HG02852 (cell line): ENCODE measurements around the gene CCDC7.
"Not testable (repeated sequence)": the region's sequence is repeated elsewhere in the genome, so short reads cannot be mapped to it uniquely, and the experiment has no call there.

Experiments used
- ATAC-seq: cut with Tn5 transposase; IDR thresholded peaks from one replicate; pipeline ENCODE4 v1.9.1; 2021; ENCODE audit warnings: mild to moderate bottlenecking, moderate library complexity; ENCODE audit not compliant: unreplicated experiment

Gene CCDC7

DNA sequence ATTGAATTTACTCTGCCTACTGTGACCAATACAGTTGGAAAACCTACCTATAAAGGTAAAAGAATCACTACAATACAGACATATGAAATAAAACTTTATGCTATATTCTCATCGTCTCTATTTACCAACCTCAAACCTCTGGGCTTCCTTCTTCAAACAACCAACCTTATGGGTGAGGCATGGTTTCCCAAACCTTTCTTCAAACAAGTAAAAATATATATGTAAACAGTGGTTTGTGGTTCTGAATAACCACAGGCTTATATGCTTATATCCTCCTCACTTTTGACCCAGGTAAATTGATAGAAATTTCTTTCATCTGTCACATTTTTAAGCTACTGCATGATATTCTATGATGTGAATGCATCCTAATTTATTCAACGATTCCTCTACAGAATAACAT, 408.5 kb downstream of the CCDC7 start:
- ATAC-seq: no peak

DNA sequence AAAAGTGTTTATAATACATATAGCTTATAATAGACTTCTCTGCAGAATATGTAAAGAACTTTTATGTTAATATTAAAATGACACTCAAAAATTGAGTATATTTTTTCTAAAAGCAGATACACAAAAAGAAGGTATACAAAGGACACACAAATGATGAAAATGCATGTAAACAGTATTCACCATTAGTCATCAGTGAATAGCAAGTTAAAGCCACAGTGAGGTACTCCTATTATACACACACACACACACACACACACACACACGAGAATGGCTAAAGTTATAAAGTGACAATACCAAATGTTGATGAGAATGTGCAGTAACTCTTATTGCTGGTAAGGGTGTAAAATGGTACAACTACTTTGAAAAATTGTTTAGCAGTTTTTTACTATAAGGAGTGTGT, 419.2 kb downstream of the CCDC7 start:
- no peak for ATAC-seq

DNA sequence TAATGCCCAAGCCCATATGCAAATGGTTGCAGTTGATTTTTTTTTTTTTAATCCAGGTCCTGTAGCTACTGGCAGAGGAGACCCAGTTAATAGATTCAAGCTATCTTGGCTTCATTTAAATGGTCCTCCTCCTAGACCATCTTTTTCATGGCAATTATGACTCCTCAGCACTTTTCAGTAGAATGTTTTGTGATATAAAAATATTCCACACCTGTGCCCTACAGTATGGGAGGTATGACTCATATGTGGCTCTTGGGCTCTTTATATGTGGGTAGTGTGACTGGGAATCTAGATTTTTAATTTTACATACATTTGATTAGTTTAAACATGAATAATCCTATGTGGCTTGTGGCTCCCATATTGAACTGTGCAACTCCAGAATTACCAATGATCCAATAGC, 432.0 kb downstream of the CCDC7 start:
- ATAC-seq: no peak

DNA sequence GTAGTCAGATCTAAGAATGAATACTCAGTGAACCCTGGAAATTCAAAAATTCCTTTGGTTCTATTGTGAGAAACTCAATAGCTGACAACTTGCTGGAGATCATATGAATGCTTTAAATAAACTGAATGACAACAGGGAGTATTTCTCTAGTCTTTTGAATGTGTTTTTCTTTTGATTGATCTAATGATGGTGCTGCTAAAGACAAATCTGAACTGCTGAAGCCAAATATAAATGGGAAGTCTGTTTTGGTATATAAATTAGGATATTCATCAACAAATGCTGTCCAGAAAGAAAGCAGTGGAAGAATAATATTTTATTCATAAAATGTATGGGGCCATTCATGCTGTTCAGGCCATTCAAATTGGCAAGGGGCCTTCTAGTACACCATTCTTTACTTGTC, 432.7 kb downstream of the CCDC7 start:
- ATAC-seq: no peak

DNA sequence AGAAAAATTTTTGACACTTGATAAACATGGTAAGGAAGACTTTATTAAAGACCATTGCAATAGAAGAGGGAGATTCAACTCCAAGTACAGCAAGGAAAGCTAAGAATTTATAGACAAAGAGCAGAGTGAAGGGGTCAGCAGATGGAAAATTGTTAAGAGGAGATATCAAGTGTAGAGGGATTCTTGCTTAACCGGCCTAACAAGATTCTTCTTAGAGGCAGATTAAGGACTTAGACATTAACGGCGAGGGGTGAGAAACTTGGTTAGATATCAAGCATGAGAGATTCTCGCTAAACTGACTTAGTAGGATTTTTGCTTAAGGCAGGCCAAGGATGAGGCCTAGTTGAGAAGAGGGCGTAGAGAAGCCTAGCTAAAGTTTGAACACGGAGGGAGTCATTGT, 436.1 kb downstream of the CCDC7 start:
- ATAC-seq: no peak

DNA sequence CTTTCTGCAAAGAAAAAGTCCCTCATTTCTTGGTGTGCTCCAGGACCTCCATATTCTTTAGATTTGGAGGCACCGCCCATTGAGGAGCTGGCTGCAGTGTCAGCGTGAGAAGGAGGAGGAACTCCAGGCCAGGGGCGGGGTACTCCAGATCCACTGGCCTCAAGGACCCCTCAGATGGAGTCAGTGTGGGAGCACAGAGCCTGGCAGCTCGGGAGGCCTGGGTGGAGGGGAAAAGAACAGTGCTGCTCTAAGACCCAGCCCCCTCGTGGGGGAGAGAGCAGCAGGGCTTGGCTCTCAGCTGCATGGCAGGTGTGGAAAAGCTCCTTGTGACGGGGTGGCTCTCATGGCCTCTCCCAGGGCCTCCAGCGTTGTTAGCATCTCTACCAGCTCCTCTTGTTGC, 441.5 kb downstream of the CCDC7 start:
- no peak for ATAC-seq

DNA sequence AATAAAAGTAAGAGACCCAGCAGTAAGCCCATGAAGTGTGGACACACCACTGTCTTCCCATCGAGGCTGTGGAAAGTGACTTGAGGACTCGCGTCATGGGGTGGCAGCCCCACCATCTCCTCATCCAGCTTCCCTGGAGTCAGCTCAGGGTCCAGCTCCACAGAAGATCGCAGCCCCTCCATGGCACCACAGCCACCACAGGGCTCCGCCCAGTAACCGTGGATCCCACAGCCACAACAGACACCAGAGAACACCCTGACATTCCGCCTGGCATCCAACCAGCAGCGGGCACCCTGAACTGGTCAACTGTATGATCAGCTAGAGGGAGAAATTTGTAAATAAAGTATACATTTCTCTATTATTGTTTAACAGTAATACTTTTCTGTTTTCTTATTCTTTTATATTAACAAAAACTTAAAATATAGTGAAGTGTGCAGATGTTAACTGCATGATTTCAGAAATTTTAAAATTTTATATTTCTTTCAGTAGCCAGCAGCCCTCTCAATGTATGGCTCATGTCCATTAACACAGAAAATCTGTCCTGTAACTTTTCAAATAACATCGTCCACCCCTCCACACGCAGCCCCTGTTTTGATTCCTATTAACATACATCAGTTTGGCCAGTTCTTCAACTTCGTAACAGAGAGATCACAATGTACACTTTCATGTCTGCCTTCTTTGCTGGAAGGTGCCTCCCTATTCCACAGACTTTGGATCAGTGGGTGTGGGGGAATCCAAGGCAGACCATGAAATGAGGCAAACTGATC, 442.4 kb downstream of the CCDC7 start:
- ATAC-seq: no peak

DNA sequence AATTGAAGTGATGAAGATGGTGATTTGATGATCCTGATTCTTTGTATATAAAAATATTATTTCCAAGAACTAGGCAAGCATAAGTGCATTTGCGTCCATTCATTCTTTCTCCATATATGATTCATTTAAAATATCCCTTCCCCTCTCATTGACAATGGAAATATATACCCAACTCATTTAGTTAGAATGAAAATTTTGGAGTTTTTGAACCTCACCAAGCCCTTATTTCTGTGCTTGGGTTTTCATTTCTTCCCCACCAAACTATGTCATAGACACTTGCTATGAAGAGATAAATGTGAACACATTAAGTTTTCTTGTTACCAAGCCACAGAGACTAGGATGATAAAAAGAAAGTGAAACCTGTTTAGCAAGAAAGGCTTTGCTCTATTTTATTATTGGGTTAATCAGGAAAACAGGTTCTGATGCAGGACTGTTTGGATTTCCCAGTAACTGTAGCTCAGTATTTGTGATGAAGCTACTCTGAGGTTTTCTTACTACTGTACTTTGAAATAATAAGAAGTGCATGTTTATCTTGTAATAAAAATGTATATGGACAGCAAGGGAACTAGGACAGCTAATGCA, 443.8 kb downstream of the CCDC7 start:
- ATAC-seq: no peak

DNA sequence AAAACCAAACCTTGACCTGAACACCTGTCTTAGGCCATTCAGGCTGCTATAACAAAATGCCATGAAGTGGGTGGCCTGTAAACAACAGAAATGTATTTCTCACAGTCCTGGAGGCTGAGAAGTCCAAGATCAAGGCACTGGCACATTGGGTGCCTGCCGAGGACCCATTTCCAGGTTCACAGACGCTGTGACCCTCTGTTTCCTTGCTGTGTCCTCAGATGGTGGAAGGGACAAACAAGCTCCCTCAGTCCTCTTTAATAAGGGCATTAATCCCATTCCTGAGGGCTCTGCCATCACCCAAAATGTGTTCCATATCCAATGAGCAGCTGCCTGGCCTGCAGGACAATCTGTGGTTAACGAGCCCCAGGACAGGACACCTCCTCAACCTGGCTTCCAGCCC, 444.5 kb downstream of the CCDC7 start:
- no peak for ATAC-seq

DNA sequence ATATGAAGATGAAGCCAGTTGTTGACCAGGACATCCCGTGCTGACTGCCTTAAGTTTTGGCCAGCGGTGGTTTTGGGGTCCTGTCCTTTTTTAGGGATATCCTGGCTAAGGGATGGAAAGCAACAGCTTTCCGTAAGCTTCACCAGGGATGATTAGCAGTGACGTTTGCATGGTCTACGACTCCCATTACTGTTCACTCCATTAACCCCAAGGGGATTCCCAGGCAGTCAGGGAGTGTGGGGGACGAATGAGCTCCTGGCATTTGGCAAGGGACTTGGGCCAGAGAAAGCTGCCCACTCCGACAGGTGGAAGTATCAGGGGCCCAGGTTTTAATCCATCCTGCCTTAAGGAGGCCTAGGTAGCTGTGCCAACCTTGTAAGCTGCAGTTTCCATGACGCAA, 445.3 kb downstream of the CCDC7 start:
- no peak for ATAC-seq

DNA sequence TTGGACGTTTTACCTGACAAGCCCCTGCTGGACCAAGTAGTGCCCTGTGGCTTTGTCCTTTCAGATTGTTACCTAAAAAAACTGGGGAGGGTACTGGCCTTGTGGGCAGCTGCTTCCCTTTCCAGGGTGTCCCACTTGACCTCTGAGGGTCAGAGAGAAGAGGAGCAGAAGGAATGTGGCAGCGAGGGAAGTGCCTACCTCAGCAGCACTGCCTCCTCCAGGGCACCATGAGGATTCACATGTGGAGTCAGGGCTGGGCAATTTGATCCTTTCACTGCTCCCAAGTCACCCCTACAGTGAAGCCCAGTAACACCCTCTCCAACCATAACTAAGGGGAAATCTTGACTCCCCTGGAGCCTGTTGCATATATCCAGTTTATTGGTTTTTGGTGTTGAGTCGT, 447.5 kb downstream of the CCDC7 start:
- no peak for ATAC-seq

DNA sequence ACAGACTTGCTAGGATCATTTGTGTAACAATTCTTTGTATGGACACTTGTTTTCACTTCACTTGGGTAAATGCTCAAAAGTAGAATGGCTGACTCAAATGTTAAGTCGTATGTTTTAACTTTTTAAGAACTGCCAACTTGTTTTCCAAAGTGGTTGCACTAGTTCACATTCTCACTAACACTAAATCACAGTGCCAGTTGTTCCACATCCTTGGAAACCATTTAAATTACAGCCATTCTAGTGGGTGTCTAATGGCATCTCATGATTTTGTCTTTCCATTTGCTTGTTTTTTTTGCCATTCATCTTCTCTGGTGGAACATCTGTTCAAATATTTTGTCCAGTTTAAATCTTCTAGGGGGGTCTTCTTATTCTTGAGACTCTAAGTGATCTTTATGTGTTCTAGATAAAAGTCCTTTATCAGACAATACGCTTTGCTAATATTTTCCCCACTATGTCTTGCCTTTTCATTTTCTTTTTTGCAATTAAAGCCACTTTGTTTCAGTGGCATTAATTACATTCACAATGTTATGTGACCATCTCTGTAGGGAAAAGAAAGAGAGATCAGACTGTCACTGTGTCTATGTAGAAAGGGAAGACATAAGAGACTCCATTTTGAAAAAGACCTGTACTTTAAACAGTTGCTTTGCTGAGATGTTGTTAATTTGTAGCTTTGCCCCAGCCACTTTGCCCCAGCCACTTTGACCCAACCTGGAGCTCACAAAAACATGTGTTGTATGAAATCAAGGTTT, 448.1 kb downstream of the CCDC7 start:
- ATAC-seq: no peak

DNA sequence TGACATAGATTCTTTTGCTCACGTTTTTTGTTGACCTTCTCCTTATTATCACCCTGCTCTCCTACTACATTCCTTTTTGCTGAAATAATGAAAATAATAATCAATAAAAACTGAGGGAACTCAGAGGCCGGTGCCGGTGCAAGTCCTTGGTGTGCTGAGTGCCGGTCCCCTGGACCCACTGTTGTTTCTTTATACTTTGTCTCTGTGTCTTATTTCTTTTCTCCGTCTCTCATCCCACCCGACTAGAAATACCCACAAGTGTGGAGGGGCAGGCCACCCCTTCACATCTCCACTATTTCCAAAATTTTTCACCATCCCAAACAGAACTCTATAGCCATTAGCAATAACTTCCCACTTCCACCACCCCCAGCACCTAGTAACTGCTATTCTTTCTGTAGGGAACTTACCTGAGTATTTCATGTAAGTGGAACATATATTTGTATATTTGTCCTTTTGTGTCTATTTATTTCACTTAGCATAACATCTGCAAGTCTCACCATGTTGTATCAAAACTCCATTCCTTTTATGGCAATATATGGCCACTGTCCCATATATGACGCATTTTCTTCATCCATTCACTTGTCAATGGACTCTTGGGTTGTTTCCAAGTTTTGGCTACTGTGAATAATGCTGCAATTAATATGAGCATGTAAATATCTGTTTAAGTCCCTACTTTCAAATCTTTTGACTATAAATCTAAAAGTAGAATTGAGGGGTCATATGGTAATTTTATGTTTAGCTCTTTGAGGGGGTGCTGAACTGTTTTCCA, 449.4 kb downstream of the CCDC7 start:
- not testable (repeated sequence) for ATAC-seq

DNA sequence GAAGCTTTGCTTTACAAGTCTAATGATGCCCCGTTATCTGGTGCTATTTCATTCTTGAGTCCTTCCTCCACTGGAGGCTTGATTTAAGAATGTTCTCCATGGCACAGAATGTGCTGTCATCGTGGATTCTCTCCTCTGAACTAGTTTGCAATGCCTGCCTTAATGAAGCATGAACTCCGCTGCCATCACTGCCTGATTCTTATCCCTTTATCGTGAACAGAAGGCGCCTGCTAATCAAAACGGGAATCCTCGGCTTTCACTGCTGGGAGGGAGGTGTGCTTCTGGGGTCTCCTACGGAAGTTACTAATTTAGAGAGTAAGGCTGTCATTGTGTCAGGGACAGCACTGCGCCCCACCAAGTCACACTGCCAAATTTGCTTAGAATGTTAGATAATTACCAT, 455.9 kb downstream of the CCDC7 start:
- no peak for ATAC-seq

DNA sequence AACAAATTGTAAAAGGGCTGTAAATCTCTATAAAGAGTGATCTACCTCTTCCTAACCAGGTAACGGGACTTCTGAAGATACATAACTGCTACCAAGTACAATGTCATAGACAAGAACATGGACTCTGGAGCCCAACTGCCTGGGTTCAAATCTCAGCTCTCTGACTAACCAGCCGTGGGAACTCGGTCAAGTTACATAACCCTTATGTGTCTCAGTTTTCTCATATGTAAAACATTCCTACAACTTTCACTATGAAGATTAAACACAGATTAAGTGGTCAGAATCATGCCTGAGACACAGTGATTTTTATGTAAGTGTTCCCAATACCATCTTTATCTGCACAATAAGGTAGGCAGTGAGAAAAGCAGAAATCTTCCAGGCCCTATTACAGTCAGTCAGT, 459.5 kb downstream of the CCDC7 start:
- ATAC-seq: no peak

DNA sequence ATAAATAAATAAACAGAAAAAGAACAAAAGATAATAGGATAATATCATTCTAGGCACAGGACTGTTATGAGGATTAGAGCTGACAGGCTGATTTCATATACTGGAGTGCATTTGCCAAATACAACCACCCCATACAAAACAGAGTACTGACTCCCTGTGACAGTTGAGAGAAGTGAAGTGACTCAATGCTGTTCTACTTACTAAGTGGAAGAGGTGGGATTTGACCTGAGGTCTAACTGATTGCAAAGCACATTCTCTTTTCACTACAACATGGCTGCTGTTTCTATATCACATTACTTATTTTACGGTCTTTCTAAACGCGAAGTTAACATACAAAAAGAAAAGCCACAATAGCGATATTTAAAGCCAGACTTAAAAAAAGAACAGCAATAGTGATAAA, 460.7 kb downstream of the CCDC7 start:
- no peak for ATAC-seq

DNA sequence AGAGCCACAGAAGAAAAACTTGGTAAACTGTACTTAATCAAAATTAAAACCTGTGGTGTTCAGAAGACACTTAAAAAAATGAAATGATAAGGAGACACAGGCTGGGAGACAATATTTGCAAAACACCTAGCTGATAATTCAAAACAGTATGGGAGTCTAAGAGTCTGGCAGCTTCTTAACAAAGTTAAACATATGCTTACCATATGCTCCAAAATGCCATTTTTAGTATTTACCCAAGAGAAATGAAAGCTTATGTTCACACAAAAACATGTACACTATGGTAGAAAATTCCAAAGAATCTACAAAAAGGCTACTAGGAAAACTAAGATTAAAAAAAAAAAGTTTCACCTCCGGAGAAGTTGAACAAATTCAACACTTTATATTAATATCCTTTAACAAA, 463.5 kb downstream of the CCDC7 start:
- ATAC-seq: no peak

DNA sequence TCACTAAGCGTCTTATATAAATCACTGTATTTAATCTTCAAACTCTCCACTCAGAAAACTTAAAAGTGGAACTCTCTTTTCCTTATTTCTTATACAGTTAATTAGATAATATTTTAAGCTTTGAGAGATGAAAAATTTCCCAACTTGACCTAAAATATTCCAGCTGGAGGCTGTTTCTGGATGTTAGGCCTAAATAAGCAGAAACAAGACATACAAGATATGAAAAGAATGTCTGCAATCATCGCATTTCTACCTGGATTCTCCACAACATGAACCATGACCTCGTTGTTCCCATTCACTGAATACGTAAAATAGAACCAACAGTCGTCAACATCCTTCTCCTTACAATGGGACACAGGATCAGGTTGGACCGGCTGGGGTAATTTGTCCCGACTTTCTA, 464.0 kb downstream of the CCDC7 start:
- not testable (repeated sequence) for ATAC-seq

DNA sequence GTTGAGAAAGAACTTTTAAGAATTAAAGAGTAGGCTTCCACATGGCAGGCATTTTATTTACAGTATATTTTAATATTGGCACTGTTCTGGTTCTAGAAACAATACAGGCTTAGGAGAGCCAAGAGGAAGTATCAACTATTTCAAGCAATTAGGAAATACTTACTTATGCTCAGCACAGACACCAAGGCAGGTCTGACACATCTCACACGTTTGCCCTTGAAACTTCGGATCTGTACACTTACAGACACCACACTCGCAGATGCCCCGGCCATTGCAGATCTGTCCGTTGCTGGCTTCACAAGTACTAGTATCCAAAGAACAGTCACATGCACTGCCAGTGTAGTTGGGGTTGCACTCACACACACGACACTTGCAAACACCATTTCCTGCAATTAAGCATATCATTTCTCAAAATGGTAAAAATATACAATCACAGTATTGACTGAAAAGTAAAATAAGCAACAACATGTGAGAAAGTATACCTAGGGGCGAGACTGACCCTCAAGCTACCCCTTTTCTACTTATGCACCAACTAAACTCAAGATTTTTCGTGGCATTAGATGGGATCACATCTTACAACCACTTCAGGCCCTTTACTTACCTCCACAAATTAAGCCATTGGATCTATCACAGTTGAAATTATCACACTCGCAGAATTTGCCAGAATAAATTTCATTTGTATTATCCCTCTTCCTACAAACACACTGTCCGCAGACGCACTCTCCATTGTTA, 465.5 kb downstream of the CCDC7 start:
- ATAC-seq: no peak

DNA sequence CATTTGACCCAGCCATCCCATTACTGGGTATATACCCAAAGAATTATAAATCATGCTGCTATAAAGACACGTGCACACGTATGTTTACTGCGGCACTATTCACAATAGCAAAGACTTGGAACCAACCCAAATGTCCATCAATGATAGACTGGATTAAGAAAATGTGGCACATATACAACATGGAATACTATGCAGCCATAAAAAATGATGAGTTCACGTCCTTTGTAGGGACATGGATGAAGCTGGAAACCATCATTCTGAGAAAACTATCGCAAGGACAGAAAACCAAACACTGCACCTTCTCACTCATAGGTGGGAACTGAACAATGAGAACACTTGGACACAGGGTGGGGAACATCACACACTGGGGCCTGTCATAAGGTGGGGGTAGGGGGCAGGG, 471.9 kb downstream of the CCDC7 start:
- not testable (repeated sequence) for ATAC-seq

DNA sequence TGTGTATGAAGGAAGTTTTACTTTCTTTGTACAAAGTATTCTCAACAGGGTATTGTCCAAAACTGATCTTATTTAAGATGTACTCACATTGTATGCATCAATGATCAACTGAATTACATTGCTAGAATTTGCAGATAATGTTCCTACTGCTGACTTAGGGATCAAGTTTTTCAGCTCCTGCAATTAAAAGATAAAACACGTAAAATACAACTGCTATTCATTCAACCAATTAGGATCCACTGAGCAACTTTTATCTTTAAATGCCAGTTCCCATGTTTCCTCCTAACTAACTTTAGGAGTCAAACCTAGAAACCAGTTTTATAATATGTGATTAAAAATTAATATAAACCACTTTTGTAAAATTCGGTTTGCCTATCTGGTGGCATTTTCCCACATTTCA, 476.2 kb downstream of the CCDC7 start:
- ATAC-seq: no peak
